SH-SY5Y (cell line): Measurements from ENCODE around the gene SLC22A7.

Source experiments
- GATA2 ChIP-seq: IDR thresholded peaks from 2 replicates; pipeline ENCODE4 v1.6.1; 2011; ENCODE audit warnings: mild to moderate bottlenecking, low read depth, low read length
- GATA3 ChIP-seq: IDR thresholded peaks from 2 replicates; pipeline ENCODE4 v1.6.1; 2011; ENCODE audit warnings: low read depth, mild to moderate bottlenecking, low read length, moderate library complexity

- TF ChIP-seq GATA2 (no peak), GATA3 (no peak)
These were observed 43.8 kb upstream of the SLC22A7 start for GRCh38 chr6:43254138-43254817.
